DMS53 (cell line): ENCODE results near the gene ZMYM4.

ENCODE experiments used
- DNase-seq: peaks from one replicate; lab custom pipeline; 2025; lab: John Stamatoyannopoulos, UW

The ZMYM4 gene

GRCh38 chr1:35406103-35406502, 137.6 kb downstream of the ZMYM4 start:
- peak; percentile 60 for DNase-seq

DNA sequence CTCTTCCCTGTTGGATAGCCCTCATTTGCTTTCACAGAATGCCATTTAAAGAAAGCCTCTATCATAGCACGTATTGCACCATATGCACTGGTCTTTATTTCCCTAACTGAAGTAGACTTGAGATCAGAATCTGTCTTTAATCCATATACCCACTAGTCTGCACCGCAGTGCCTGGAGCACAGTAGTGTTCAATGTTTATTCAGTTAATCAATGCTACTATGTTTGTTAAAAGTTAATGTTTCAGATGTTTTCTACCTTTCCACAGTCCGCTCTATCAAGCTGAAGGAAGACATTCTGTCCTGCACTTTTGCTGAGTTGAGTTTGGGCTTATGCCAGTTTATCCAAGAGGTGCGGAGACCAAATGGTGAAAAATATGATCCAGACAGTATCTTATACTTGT, 139.2 kb downstream of the ZMYM4 start:
- no peak for DNase-seq

DNA sequence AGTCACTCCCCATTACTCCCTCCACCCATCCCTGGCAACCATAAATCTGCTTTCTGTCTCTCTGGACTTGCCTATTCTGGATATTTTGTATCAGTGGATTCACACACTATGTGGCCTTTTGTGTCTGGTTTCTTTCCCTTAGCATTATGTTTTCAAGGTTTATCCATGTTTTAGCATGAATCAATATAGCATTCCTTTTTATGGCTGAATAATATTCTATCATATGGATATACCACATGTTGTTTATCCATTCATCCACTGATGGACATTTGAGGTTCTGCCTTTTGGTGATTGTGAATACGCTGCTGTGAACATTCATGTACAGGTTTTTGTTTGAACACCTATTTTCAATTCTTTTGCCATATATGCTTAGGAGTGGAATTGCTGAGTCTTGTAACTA, 140.4 kb downstream of the ZMYM4 start:
- no peak for DNase-seq

DNA sequence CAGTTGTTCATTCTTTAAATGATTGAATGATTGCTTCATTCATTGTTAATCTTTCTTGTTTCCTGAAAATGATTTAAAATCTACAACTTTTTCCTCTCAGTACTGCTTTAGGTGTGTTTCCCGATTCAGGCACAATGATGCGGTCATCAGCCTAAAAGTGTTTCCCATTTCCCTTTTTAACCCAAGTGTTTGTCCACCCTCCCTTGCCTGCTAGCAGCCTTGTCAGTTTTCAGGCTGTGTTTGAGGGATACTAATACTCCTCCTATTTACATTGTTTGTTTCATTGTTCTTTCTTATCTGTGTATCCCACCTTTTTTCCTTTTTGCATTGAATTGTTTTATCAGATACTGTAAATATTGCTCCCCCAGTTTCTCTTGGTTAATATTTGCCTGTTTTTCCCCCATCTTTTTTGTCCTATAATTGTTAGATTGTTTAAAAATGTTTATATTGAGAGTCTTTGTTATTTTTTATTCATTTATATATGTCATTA, 157.6 kb downstream of the ZMYM4 start:
- no peak for DNase-seq

GRCh38 chr1:35428360-35428759, 159.9 kb downstream of the ZMYM4 start:
- no peak for DNase-seq

DNA sequence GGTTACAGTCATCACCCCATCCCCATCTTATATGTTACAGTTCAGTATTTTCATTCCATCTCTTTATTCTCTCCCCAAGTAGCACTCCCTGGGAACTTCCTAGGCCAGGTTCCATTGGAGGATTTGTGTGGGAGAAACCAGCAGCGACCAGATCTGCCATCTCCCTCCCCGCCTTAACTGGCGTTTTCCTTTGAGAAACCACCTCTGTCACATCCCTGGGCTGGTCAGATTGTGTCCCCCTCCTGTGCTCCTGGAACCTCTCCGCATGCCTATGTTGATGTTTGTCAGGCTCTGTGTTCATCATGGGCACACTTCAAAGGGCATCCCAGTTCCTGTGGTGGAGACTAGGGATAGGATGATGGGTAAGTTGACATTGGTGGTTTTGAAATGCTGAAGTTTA, 162.3 kb downstream of the ZMYM4 start:
- no peak for DNase-seq

GRCh38 chr1:35431173-35431599, 162.7 kb downstream of the ZMYM4 start:
- no peak for DNase-seq

- no peak for DNase-seq
Observed at GRCh38 chr1:35432231-35432630, 163.7 kb downstream of the ZMYM4 start.

DNA sequence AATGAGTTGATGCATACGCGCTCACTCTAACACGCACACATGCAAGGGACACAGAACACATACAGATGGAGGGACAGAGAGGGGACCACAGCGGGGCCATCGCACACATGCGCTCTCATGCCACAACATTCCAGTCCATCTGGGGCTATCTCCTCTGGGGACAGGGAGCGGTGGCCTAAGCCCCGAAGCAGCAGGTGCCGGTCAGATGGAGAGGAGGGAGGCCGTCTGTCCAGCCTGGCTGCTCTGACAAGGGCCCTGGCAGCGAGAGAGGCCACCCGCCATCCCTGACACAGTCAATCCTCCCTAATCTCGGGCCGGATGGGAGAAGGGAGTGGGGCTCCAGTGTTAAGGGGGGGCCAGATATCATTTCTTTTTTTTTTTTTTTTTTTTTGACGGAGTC, 165.2 kb downstream of the ZMYM4 start:
- no peak for DNase-seq

- no peak for DNase-seq
Observed at GRCh38 chr1:35434703-35435102, 166.2 kb downstream of the ZMYM4 start.

GRCh38 chr1:35436078-35436477, 167.6 kb downstream of the ZMYM4 start:
- no peak for DNase-seq

GRCh38 chr1:35437200-35437599, 168.7 kb downstream of the ZMYM4 start:
- no peak for DNase-seq

DNA sequence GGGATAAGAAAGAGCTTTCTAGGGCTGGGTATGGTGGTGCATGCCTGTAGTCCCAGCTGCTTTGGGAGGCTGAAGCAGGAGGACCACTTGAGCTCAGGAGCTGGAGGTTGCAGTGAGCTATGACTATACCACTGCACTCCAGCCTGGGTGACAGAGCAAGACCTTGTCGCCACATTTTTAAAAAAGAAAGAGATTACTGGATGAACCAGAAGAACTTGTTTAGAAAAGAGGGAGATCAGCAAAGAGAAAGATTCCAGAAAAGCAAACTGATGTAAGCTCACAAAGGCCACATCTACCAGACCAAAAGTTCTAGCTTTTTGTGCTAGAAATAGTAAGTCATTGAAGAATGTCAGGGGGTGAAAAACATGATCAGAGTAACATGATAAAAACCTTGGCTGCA, 171.1 kb downstream of the ZMYM4 start:
- DNase-seq: no peak

- no peak for DNase-seq
Observed at GRCh38 chr1:35441926-35442579, 173.5 kb downstream of the ZMYM4 start.

DNA sequence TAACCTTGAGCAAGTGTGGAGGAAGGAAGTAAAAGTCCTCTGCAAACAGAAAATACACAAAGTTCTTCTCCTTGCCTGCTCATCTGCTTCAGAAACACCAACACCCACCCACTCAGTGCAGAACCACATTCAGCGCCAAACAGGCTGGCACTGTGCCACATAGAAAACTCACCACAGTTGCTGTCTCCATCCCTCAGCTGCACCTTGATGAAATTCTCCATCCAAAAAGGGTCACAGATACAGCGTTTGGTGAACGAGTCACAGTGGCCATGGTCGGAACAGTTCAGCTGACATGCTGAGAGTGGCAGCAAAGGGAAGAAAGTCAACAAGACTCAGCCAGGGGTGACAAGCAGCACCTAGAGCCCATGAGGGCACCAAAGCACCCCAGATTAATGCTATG, 174.2 kb downstream of the ZMYM4 start:
- DNase-seq: no peak

DNA sequence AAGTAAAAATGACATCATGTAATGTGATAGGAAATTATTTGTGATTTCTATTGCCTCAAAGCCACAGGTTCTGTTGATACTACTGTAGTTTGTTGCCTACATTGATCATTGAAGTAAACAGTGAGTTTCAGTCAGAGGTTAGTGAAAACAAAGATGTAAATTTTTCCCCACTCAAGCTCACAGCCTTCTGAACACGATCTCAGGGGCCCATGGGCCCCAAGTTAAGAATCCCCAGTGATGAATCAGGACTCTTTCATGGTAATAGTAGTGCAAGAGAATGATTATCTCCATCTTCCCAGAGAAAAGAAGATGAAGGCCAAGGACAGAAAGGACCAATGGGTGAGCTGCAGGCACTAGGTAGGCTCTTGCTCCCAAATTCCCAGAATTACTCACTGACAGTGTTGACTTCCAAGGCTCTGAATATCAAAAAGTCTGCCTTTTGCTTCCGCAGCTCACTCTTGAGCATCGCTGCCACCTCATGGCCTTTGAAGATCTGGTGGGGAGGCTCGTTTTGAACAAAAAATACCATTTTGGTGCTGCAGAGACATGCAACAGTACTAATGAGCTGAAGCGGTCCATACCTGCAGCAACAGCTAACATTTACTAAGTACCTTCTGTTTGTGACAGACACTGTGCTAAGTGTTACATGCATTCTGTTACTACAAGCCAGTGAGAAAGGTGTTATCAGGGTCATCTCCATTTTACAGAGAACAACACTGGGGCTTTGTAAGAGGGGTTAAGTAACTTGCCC, 175.4 kb downstream of the ZMYM4 start:
- DNase-seq: peak; percentile 44

- no peak for DNase-seq
Observed at GRCh38 chr1:35444519-35444774, 175.9 kb downstream of the ZMYM4 start.

- DNase-seq: no peak
Observed at GRCh38 chr1:35447278-35447677, 178.8 kb downstream of the ZMYM4 start.

DNA sequence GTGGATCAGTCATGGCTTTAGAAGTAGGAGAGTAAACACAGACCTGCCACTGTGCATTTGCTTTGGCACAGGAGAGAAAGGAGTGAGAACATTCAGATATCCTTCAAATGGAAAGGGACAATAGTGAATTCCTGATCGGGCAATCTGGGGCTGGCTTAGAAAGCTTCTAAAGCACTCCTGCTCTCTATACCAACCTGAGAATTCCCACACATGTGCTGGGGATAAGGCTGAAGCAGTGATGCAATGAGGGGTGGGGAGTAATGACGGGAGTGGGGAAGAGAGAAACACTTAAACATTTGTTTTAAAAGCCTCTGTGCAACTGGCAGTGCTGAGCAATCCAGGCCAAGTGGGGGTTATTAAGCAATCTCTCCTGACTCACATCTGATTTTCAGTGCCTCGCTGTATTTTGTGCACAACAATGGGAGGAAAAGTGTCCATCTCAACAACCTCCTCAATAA, 179.9 kb downstream of the ZMYM4 start:
- DNase-seq: no peak

- no peak for DNase-seq
Observed at GRCh38 chr1:35449334-35450008, 181.0 kb downstream of the ZMYM4 start.

DNA sequence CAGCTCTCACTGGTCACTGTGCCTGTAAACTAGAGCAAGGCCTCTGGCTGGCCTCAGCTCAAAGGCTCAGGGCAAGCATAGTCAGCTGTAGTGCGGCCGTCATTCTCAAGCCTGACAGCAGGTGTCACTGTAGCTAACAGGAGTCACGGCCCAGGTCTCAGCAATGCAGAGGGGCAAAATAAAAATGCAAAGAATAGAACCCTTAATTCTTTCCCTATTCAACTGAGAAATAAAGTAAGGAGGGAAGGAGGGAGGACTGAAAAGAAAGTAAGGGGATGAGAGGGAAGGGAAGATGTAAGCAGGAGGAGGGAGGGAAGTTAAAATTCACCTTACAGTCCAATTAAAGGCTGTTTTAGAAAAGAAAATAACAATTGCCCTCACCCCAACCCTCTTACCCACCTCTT, 182.6 kb downstream of the ZMYM4 start:
- peak; percentile 81 for DNase-seq

- DNase-seq: no peak
Observed at GRCh38 chr1:35452106-35452774, 183.7 kb downstream of the ZMYM4 start.

DNA sequence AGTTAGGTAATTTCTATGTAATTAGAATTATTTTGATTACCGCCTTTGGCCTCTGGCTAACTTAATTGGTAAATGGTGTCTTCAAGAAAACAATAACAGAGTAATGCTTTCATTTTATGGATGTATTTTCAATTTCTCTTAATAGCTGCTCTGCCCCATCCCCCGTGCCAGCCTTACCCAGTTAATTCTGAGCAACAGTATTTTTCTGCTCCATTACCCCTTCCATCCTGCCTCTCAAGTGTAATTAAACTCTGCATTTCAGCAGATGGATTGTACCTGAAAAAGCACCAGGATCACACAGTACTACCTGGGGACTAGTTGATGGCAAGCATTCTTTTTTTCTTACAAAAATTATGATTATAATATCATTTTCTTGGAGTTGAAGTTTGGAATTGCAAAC, 184.5 kb downstream of the ZMYM4 start:
- no peak for DNase-seq
